CD8-positive, alpha-beta memory T cell (primary cell): Measurements from ENCODE around the gene C1QTNF7. TPM values are rescaled to one million over a fixed set of nuclear protein-coding genes. Genes with fewer than 3 reads are reported as not detected.

Experiments used
- CTCF ChIA-PET: fragments of 350-600 bp; sonication (Branson Sonifier 250); formaldehyde crosslinking; loops from one replicate; lab custom pipeline; 2021; ENCODE audit warnings: antibody characterized with exemption; lab: Charles Lee
- POLR2A ChIA-PET: fragments of 350-600 bp; sonication (Branson Sonifier 250); formaldehyde crosslinking; loops from one replicate; lab custom pipeline; 2021; ENCODE audit warnings: antibody characterized with exemption; lab: Charles Lee
- DNase-seq, 5 donors: peaks; one replicate each; pipeline versions ENCODE4 v3.0.0 to v3.0.0-alpha.2; 2020 to 2022; ENCODE audit warnings: mixed read lengths in 1 of 5
- H3K27ac ChIP-seq: one replicate; pipeline ENCODE4 v1.7.0; 2013; ENCODE audit warnings: low read depth, mild to moderate bottlenecking, low read length, moderate library complexity
- H3K27me3 ChIP-seq: 2 replicates; pipeline ENCODE4 v1.7.0; 2013; ENCODE audit warnings: low read length, mild to moderate bottlenecking; ENCODE audit not compliant: insufficient read depth, poor library complexity, severe bottlenecking
- H3K36me3 ChIP-seq: 2 replicates; pipeline ENCODE4 v1.7.0; 2013; ENCODE audit warnings: mild to moderate bottlenecking, low read length, moderate library complexity; ENCODE audit not compliant: insufficient read depth
- H3K4me1 ChIP-seq: 2 replicates; pipeline ENCODE4 v1.7.0; 2013; ENCODE audit warnings: mild to moderate bottlenecking, low read length, moderate library complexity; ENCODE audit not compliant: insufficient read depth
- H3K4me3 ChIP-seq: 2 replicates; pipeline ENCODE4 v1.7.0; 2013; ENCODE audit warnings: mild to moderate bottlenecking, low read length
- H3K9me3 ChIP-seq: 2 replicates; pipeline ENCODE4 v1.7.0; 2013; ENCODE audit warnings: mild to moderate bottlenecking, low read length
- H3K27ac Mint-ChIP-seq, 8 donors: one replicate each; pipeline ENCODE4 v1.8.0; 2020 to 2021; ENCODE audit warnings: mixed read lengths in 8 of 8, mild to moderate bottlenecking in 6 of 8, inconsistent platforms in 3 of 8, moderate library complexity in 3 of 8
- H3K27me3 Mint-ChIP-seq, 2 donors: one replicate each; pipeline ENCODE4 v1.8.0; 2020 to 2021; ENCODE audit warnings: mixed read lengths in 2 of 2, mild to moderate bottlenecking in 1 of 2, moderate library complexity in 1 of 2
- H3K36me3 Mint-ChIP-seq, 3 donors: one replicate each; pipeline ENCODE4 v1.8.0; 2020 to 2021; ENCODE audit warnings: mixed read lengths in 3 of 3, inconsistent platforms in 1 of 3, mild to moderate bottlenecking in 1 of 3
- H3K4me1 Mint-ChIP-seq, 3 donors: one replicate each; pipeline ENCODE4 v1.8.0; 2020 to 2021; ENCODE audit warnings: mixed read lengths in 3 of 3, inconsistent platforms in 1 of 3, mild to moderate bottlenecking in 1 of 3
- H3K4me3 Mint-ChIP-seq, 7 donors: one replicate each; pipeline ENCODE4 v1.8.0; 2020 to 2021; ENCODE audit warnings: mixed read lengths in 7 of 7, mild to moderate bottlenecking in 6 of 7, moderate library complexity in 4 of 7, inconsistent platforms in 2 of 7
- H3K9me3 Mint-ChIP-seq, 5 donors: one replicate each; pipeline ENCODE4 v1.8.0; 2020 to 2022; ENCODE audit warnings: mixed read lengths in 5 of 5, mild to moderate bottlenecking in 3 of 5, moderate library complexity in 2 of 5, inconsistent platforms in 1 of 5
- polyA plus RNA-seq: library from polyadenylated mRNA; unstranded; fragments of 300-500 nt; fragmentation: Illumina TruSeq; gene quantifications from one replicate; pipeline ENCODE4 v1.2.3, GENCODE V29; 2021
- total RNA-seq, 2 experiments: library from RNA; stranded (reverse); gene quantifications; one replicate each; pipeline ENCODE4 v1.2.3, GENCODE V29; 2021

The C1QTNF7 gene
- total and polyA plus RNA-seq, 3 experiments from 2014 or later = not detected

DNA sequence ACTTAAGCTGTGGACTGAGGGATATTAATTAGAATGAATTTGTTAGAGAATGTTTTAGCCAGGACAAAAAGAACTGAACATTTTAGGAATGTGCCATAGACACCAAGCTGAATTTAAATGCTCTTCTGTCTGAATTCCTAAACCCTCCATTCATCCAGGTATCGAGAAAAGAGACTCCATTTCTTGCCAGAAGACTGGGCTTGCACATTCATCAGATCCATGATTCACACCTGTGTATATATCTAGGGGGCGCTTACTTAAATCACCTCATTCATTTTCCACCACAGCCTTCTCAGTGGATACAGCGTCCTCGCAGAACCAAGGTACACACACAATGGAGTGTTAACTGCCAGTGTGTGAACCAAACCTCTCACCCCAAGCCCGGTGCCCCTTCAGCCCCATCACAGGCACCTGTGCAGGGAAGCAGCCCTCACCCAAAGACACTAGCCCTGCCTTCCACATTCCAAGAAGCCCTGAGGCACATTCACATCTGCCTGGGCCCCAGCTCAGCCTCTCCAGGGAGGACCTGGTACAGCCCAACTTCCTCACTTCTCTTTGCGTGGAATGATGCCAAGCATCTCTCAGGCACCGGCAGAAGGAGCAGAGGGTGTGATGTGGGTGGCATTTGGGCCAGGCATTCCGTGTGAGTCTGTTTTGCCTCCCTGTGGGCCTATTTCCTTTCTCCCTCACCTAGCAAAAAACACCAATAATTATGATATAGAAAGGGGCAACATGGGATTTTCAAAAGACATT, 35.6 kb upstream of the C1QTNF7 start:
- no peaks in the 10 kb centered on the region for H3K4me1 ChIP-seq
- Mint-ChIP-seq H3K9me3 (no peaks in the 10 kb centered on the region), H3K4me1 (no peaks in the 10 kb centered on the region), H3K4me3 (no peak overlapping the region), H3K36me3 (no peaks in the 10 kb centered on the region), H3K27ac (no peak overlapping the region), H3K27me3 (peaks cover 4 to 7% of the 10 kb centered on the region in 2 donors)
- H3K4me3 ChIP-seq = no peak overlapping the region
- no peaks in the 10 kb centered on the region for H3K27me3 ChIP-seq
- H3K27ac ChIP-seq = no peak overlapping the region
- POLR2A ChIA-PET = no interaction called here
- no peak for DNase-seq
- H3K36me3 ChIP-seq = no peaks in the 10 kb centered on the region
- CTCF ChIA-PET = no interaction called here
- H3K9me3 ChIP-seq = no peaks in the 10 kb centered on the region

GRCh38 chr4:15395311-15395710, 32.5 kb upstream of the C1QTNF7 start:
- ChIA-PET CTCF (interaction anchor here (1.3 to 1.9 kb wide), 3 partner anchors 9 to 60 kb away, joined by 4 to 6 read pairs (median 4); no protein-coding TSS in a partner anchor), POLR2A (no interaction called here)
- H3K27me3 Mint-ChIP-seq = peaks cover 4 to 7% of the 10 kb centered on the region in 2 donors
- H3K36me3 Mint-ChIP-seq = no peaks in the 10 kb centered on the region
- H3K9me3 Mint-ChIP-seq = no peaks in the 10 kb centered on the region
- Histone ChIP-seq H3K27me3 (no peaks in the 10 kb centered on the region), H3K4me1 (peaks cover 16% of the 10 kb centered on the region), H3K4me3 (no peak overlapping the region), H3K9me3 (no peaks in the 10 kb centered on the region), H3K36me3 (no peaks in the 10 kb centered on the region), H3K27ac (no peak overlapping the region)
- H3K4me3 Mint-ChIP-seq = no peak overlapping the region
- peaks cover 4 to 13% (median 6%) of the 10 kb centered on the region in 3 donors for H3K4me1 Mint-ChIP-seq
- no peak for DNase-seq
- peak overlapping the region in 1 of 8 donors; percentile 59 for H3K27ac Mint-ChIP-seq

DNA sequence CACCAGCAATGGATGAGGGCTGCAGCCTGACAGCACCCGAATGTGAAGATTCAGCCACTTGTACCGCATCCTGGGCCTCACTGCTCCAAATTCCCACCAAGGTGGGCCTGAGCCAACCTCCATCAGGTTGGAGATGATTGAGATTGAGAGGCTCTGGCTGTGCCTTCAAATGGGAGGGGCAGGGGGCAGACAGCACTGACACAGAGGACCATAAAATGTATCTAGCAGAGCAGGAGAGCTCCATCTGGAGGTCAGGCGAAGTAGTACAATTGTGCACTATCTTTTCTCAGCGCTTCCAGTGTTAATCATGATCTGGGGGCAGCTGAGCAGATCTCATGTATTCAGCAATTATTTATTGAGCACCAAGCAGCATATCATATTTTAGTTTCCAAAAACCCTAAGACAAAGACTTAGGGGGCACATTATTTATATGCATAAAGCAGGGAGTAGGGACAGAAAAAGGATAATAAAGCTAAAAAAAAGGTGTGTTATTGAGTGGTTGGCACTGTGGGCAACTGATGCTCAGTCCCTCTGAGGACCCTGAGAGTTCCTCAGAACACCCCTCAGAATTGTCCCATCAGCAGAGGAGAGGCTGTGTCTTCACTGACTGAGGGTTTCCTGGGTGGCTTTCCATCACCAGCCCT, 31.6 kb upstream of the C1QTNF7 start:
- no peak overlapping the region for H3K27ac Mint-ChIP-seq
- H3K4me3 Mint-ChIP-seq = no peak overlapping the region
- H3K4me1 Mint-ChIP-seq = peaks cover 14 to 22% (median 15%) of the 10 kb centered on the region in 3 donors
- Histone ChIP-seq H3K27ac (no peak overlapping the region), H3K4me3 (no peak overlapping the region), H3K27me3 (no peaks in the 10 kb centered on the region), H3K9me3 (no peaks in the 10 kb centered on the region), H3K4me1 (peaks cover 26% of the 10 kb centered on the region), H3K36me3 (no peaks in the 10 kb centered on the region)
- ChIA-PET POLR2A (no interaction called here), CTCF (interaction anchor here (0.6 to 1.9 kb wide), 11 partner anchors 8 to 365 kb away, joined by 3 to 6 read pairs (median 3); no protein-coding TSS in a partner anchor)
- no peaks in the 10 kb centered on the region for H3K9me3 Mint-ChIP-seq
- DNase-seq = peak; percentile 6 to 55 (median 14)
- H3K36me3 Mint-ChIP-seq = no peaks in the 10 kb centered on the region
- peaks cover 3 to 5% of the 10 kb centered on the region in 2 donors for H3K27me3 Mint-ChIP-seq

GRCh38 chr4:15398001-15398400, 29.8 kb upstream of the C1QTNF7 start:
- Histone ChIP-seq H3K36me3 (no peaks in the 10 kb centered on the region), H3K9me3 (no peaks in the 10 kb centered on the region), H3K27ac (no peak overlapping the region), H3K4me3 (no peak overlapping the region), H3K4me1 (peaks cover 41% of the 10 kb centered on the region), H3K27me3 (no peaks in the 10 kb centered on the region)
- H3K9me3 Mint-ChIP-seq = no peaks in the 10 kb centered on the region
- no peak for DNase-seq
- POLR2A ChIA-PET = no interaction called here
- peaks cover 20 to 36% (median 26%) of the 10 kb centered on the region in 3 donors for H3K4me1 Mint-ChIP-seq
- H3K27me3 Mint-ChIP-seq = peaks cover 3 to 5% of the 10 kb centered on the region in 2 donors
- CTCF ChIA-PET = interaction anchor here (2.2 kb wide), 1 partner anchor 60 kb away, joined by 8 read pairs; no protein-coding TSS in a partner anchor
- H3K36me3 Mint-ChIP-seq = no peaks in the 10 kb centered on the region
- peak overlapping the region in 1 of 8 donors; percentile 11 for H3K27ac Mint-ChIP-seq
- H3K4me3 Mint-ChIP-seq = no peak overlapping the region

GRCh38 chr4:15398732-15399131, 29.1 kb upstream of the C1QTNF7 start:
- Histone ChIP-seq H3K4me3 (no peak overlapping the region), H3K9me3 (no peaks in the 10 kb centered on the region), H3K36me3 (no peaks in the 10 kb centered on the region), H3K27me3 (no peaks in the 10 kb centered on the region), H3K4me1 (peaks cover 46% of the 10 kb centered on the region), H3K27ac (no peak overlapping the region)
- DNase-seq = no peak
- Mint-ChIP-seq H3K27me3 (peaks cover 3 to 5% of the 10 kb centered on the region in 2 donors), H3K9me3 (no peaks in the 10 kb centered on the region), H3K27ac (peak overlapping the region in 2 of 8 donors; percentile 48 to 49), H3K4me3 (no peak overlapping the region), H3K4me1 (peaks cover 20 to 38% (median 26%) of the 10 kb centered on the region in 3 donors), H3K36me3 (no peaks in the 10 kb centered on the region)
- POLR2A ChIA-PET = no interaction called here
- CTCF ChIA-PET = interaction anchor here (2.2 kb wide), 1 partner anchor 59 kb away, joined by 8 read pairs; no protein-coding TSS in a partner anchor

DNA sequence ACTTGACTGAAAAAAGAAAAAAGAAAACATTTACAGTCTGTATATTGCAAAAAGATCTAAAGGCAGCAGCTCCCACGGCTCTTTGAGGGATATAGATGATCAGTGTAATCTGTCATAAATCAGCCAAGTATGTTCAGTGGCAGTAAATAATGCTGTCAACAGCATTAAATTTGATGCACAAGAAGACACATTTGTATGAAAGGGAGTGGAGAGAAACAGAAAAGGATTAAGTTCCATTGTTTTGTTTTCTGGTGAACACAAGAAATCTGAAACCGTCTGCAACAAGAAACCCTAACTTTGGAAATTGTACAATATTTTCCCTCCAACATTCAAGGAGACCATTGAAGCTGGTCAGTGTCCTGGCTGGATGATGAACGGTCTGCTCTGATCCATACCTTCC, 27.6 kb upstream of the C1QTNF7 start:
- Histone ChIP-seq H3K27ac (no peak overlapping the region), H3K4me3 (no peak overlapping the region), H3K36me3 (no peaks in the 10 kb centered on the region), H3K27me3 (no peaks in the 10 kb centered on the region), H3K4me1 (peaks cover 46% of the 10 kb centered on the region), H3K9me3 (no peaks in the 10 kb centered on the region)
- CTCF ChIA-PET = interaction anchor here (1.5 kb wide), 1 partner anchor 396 kb away, joined by 3 read pairs; no protein-coding TSS in a partner anchor
- POLR2A ChIA-PET = no interaction called here
- no peaks in the 10 kb centered on the region for H3K9me3 Mint-ChIP-seq
- H3K27me3 Mint-ChIP-seq = peaks cover under 1 to 5% of the 10 kb centered on the region in 2 donors
- DNase-seq = no peak
- no peaks in the 10 kb centered on the region for H3K36me3 Mint-ChIP-seq
- no peak overlapping the region for H3K27ac Mint-ChIP-seq
- H3K4me3 Mint-ChIP-seq = no peak overlapping the region
- H3K4me1 Mint-ChIP-seq = peaks cover 20 to 38% (median 26%) of the 10 kb centered on the region in 3 donors

- Histone ChIP-seq H3K27ac (no peak overlapping the region), H3K36me3 (no peaks in the 10 kb centered on the region), H3K27me3 (no peaks in the 10 kb centered on the region), H3K4me3 (peak overlapping the region; percentile 21), H3K4me1 (peaks cover 46% of the 10 kb centered on the region), H3K9me3 (no peaks in the 10 kb centered on the region)
- H3K27me3 Mint-ChIP-seq = peaks cover 0 to 9% of the 10 kb centered on the region in 2 donors
- H3K9me3 Mint-ChIP-seq = no peaks in the 10 kb centered on the region
- CTCF ChIA-PET = interaction anchor here (0.7 to 1.5 kb wide), 4 partner anchors 8 to 397 kb away, joined by 3 read pairs; no protein-coding TSS in a partner anchor
- H3K4me3 Mint-ChIP-seq = peak overlapping the region; percentile 5 to 80 (median 71)
- peak in 1 of 5 donors; percentile 21 for DNase-seq
- H3K27ac Mint-ChIP-seq = peak overlapping the region in 7 of 8 donors; percentile 11 to 71 (median 58)
- H3K36me3 Mint-ChIP-seq = peaks cover 0 to 5% (median 0%) of the 10 kb centered on the region in 3 donors
- POLR2A ChIA-PET = no interaction called here
- peaks cover 20 to 38% (median 26%) of the 10 kb centered on the region in 3 donors for H3K4me1 Mint-ChIP-seq
These were observed 26.7 kb upstream of the C1QTNF7 start for GRCh38 chr4:15400981-15401671.
